ENCODE data around the gene EIF4G3. TPM values are rescaled to one million over a fixed set of nuclear protein-coding genes. Genes with fewer than 3 reads are reported as not detected.

EIF4G3 gene
- total and polyA plus RNA-seq, 5 experiments from 2014 or later = 4.0 to 16.5 (median 7.9) TPM

DNA sequence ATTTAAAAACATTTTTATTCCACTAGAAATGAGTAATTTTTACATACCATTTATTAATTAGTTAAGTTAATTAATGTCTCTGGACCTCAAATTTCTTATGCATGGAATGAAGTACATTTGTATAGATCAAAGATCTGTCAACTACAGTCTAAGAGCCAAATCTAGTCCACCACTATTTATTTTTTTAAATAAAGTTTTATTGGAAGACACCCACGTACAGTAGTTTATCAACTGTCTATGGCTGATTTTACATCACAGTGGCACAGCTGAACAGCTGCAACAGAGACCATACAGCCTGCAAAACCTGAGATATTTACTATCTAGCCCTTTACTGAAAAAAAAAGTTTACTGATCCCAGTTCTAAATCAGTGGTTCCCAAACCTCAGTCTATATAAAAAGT lies 201.0 kb downstream of the EIF4G3 start:
- H3K4me3 Mint-ChIP-seq = no peak overlapping the region
- H3K27ac Mint-ChIP-seq = no peak overlapping the region
- POLR2A ChIA-PET = no interaction called here
- H3K27me3 Mint-ChIP-seq = no peaks in the 10 kb centered on the region
- no peak for DNase-seq
- ATAC-seq = no peak
- no peaks in the 10 kb centered on the region for H3K9me3 Mint-ChIP-seq
- peaks cover 0 to 56% (median 18%) of the 10 kb centered on the region in 3 donors for H3K36me3 Mint-ChIP-seq
- H3K4me1 Mint-ChIP-seq = no peaks in the 10 kb centered on the region

DNA sequence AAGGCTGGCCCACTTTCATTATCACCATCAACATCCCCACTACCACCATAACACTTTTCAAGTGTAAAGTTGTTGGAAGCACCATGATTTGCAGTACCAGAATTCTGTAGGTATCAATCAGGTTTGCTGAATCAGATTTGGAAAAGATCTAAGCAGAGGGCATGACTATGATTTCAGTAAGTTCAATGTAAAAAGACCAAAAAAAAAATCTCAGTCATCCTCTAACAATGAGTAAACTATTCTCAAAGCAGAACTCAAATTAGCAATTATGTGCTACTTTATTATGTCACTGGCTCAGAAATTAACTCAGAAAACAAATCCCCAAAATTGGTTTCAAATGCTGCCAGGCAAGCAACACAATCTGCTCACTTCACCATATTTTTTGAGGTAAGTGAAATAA lies 201.7 kb downstream of the EIF4G3 start:
- ATAC-seq (no peak), DNase-seq (no peak)
- H3K27ac Mint-ChIP-seq = no peak overlapping the region
- H3K27me3 Mint-ChIP-seq = no peaks in the 10 kb centered on the region
- no peak overlapping the region for H3K4me3 Mint-ChIP-seq
- H3K36me3 Mint-ChIP-seq = peaks cover 0 to 57% (median 16%) of the 10 kb centered on the region in 3 donors
- H3K9me3 Mint-ChIP-seq = no peaks in the 10 kb centered on the region
- POLR2A ChIA-PET = no interaction called here
- H3K4me1 Mint-ChIP-seq = no peaks in the 10 kb centered on the region

DNA sequence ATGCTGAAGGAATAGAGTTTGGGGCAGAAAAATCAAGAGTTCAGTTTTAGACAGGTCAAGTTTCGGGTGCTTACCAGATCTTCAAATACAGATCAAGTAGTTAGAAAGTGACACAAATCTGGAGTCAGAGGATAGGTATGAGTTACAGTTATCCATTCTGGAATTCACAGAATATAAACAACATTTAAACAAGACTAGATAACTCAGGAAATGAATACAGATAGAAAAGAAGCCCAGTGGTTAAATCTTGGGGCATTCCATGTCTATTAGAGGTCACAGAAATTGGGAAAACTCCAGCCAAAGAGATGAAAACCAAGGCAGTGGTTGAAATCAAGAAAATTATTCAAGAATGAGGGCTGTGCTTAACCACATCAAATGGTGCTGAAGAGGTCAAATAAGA lies 202.6 kb downstream of the EIF4G3 start:
- Mint-ChIP-seq H3K27me3 (no peaks in the 10 kb centered on the region), H3K9me3 (no peaks in the 10 kb centered on the region), H3K27ac (peak overlapping the region in 1 of 10 donors; percentile 37), H3K4me1 (no peaks in the 10 kb centered on the region), H3K4me3 (no peak overlapping the region), H3K36me3 (peaks cover 0 to 55% (median 17%) of the 10 kb centered on the region in 3 donors)
- POLR2A ChIA-PET = no interaction called here
- ATAC-seq (no peak), DNase-seq (no peak)

DNA sequence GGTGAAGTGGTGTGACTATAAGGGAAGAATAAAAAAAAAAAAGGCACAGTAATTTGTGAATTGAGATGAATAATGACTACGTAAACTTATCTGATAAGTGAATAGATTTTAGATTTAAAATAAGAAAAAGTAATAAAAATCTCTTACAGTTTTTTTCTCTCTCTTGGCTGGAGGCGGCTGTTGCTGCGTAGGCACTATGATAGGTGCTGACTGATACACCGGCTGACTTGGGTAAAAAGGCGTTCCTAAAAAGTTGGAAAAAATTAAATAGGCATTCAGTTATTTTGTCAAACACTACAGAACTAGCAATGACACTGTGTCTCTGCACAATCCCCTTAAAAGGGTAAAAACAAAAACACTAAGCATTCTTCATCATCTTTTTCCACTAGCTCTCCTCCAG lies 203.8 kb downstream of the EIF4G3 start:
- Mint-ChIP-seq H3K4me3 (no peak overlapping the region), H3K9me3 (no peaks in the 10 kb centered on the region), H3K4me1 (no peaks in the 10 kb centered on the region), H3K27me3 (no peaks in the 10 kb centered on the region), H3K27ac (no peak overlapping the region), H3K36me3 (peaks cover 0 to 53% (median 16%) of the 10 kb centered on the region in 3 donors)
- no peak for DNase-seq
- no peak for ATAC-seq
- POLR2A ChIA-PET = no interaction called here

DNA sequence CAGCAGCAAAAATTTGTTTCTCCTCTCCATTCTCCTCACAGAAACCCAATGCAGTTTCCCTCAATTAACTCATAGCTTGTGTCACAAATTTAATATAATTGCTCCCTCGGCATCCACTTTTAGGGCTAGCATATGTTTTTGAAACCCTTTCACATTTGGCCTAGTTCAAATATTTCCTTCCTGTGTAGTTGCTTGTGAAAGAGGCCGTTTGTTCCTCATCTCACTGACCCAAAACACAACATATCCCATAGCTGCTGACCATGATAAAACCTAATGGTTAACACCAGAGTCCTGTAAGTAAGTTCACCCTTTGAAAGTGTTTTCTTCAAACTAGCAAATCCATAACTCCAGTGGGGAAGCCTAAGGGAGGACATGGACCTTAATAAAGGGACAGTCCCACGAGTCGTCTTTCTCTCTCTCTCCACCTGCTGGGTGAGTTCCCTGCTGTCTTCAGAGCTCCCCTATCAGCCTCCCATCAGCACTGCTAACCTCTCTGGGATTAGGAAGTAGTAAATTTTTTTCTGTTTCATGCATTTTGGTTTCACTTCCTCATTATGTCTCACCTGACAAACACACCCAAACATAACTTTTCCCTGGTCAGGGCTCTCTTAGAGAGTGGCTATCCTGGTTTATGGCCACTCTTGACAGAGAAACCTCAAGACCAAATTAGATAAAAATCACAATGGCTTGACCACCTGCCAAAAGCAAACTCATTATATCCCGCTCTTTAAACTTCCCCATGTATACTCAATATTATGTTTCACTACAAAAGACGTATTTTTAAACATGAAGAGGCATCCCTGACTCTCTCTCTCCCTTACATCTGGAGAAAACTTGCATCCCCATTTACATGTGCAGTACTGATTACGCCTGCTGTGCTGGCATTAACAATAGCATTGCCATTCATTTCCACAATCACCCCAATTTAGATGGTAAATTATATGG lies 211.9 kb downstream of the EIF4G3 start:
- no peaks in the 10 kb centered on the region for H3K9me3 Mint-ChIP-seq
- no peak for DNase-seq
- no peak overlapping the region for H3K4me3 Mint-ChIP-seq
- H3K27ac Mint-ChIP-seq = peak overlapping the region in 2 of 10 donors; percentile 51 to 54
- peaks cover 0 to 18% (median 2%) of the 10 kb centered on the region in 4 donors for H3K4me1 Mint-ChIP-seq
- H3K27me3 Mint-ChIP-seq = no peaks in the 10 kb centered on the region
- H3K36me3 Mint-ChIP-seq = peaks cover 0 to 32% (median 7%) of the 10 kb centered on the region in 3 donors
- POLR2A ChIA-PET = no interaction called here
- no peak for ATAC-seq

DNA sequence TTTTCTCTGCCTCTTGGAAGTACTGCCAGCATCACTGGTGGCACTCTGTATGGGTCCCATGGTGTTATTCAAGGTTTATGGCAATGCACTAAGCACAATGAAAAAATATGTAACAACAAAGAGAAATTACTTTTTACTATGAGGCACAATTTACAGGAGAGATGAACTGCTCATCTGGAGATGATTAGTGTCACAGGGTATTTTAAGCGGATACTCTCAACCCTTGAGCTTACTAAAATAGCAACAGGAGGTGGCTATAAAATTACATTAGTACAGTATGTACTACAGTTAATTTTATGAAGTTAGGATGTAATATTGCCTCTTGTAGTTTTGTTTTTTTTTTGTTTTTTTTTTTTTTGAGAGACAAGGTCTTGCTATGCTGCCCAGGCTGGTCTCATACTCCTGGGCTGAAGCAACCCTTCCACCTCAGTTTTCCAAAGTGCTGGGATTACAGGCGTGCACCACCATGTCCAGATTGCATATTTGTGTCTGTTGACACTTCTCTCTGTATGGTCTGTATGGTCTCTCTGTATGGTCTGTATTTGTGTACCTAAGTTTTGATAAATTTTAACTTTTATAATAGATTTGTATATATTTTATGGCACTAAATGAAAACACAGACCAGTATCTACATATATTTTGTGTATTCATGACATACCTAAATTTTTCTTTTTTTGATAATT lies 214.0 kb downstream of the EIF4G3 start:
- DNase-seq (no peak), ATAC-seq (no peak)
- Mint-ChIP-seq H3K27ac (no peak overlapping the region), H3K27me3 (no peaks in the 10 kb centered on the region), H3K4me1 (peaks cover 0 to 20% (median 2%) of the 10 kb centered on the region in 4 donors), H3K9me3 (no peaks in the 10 kb centered on the region), H3K36me3 (peaks cover 0 to 24% (median 4%) of the 10 kb centered on the region in 3 donors), H3K4me3 (no peak overlapping the region)
- POLR2A ChIA-PET = no interaction called here

DNA sequence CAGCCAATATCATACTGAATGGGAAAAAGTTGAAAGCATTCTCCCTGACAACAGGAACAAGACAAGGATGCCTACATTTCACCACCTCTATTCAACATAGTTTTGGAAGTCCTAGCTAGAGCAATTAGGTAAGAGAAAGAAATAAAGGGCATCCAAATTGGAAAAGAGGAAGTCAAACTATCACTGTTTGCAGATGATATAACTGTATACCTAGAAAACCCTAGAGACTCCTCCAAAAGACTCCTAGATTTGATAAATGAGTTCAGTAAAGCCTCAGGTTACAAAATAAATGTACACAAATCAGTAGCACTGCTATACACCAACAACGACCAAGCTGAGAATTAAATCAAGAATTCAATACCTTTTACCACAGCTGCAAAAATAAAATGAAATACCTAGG lies 218.3 kb downstream of the EIF4G3 start:
- POLR2A ChIA-PET = no interaction called here
- Mint-ChIP-seq H3K27ac (no peak overlapping the region), H3K9me3 (no peaks in the 10 kb centered on the region), H3K4me1 (peaks cover 0 to 2% (median 0%) of the 10 kb centered on the region in 4 donors), H3K27me3 (no peaks in the 10 kb centered on the region), H3K36me3 (peaks cover 4 to 21% (median 17%) of the 10 kb centered on the region in 3 donors), H3K4me3 (no peak overlapping the region)
- DNase-seq (no peak), ATAC-seq (no peak)

DNA sequence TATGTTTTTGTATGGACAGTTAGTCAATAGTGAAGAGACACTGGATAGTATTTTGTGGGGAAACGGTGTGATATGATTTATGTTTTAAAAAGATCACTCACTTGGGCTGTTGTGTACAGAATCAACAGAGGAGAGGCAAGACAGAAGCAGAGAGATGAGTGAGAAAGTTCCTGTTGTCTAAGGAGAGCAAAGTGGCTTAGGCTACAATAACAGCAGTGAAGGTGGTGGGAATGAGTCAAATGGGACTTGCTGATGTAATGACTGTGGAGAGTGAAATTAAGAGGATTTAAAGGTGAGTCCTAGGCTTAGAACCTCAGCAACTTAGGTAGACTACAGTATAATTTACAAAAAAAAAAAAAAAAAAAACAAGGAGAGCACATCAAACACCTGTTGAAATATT lies 220.4 kb downstream of the EIF4G3 start:
- Mint-ChIP-seq H3K27me3 (no peaks in the 10 kb centered on the region), H3K36me3 (peaks cover 4 to 19% (median 19%) of the 10 kb centered on the region in 3 donors), H3K27ac (no peak overlapping the region), H3K4me1 (peaks cover 0 to 2% (median 0%) of the 10 kb centered on the region in 4 donors), H3K9me3 (no peaks in the 10 kb centered on the region), H3K4me3 (no peak overlapping the region)
- POLR2A ChIA-PET = no interaction called here
- no peak for DNase-seq
- no peak for ATAC-seq

DNA sequence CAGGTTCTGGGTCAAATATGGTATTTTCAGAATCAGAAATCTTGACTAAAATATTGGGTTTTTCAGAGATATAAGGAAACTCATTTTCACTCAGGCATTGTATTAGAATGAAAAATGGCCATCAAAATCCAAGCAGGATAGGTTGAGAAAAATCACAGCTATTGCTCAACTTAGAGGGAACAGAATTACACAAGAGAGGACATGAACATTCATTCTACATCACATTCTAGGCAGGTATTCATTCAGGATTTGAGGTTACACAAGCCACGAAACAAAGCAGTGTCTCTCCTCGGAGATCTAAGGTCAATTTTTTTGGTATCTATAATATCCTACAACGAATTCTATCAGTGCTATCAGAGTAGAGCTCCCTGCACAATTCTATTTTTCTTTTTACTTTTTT lies 226.0 kb downstream of the EIF4G3 start:
- ATAC-seq (no peak), DNase-seq (no peak)
- Mint-ChIP-seq H3K4me1 (no peaks in the 10 kb centered on the region), H3K27me3 (no peaks in the 10 kb centered on the region), H3K4me3 (no peak overlapping the region), H3K36me3 (peaks cover 5 to 35% (median 17%) of the 10 kb centered on the region in 3 donors), H3K9me3 (no peaks in the 10 kb centered on the region), H3K27ac (peak overlapping the region in 1 of 10 donors; percentile 12)
- POLR2A ChIA-PET = no interaction called here

DNA sequence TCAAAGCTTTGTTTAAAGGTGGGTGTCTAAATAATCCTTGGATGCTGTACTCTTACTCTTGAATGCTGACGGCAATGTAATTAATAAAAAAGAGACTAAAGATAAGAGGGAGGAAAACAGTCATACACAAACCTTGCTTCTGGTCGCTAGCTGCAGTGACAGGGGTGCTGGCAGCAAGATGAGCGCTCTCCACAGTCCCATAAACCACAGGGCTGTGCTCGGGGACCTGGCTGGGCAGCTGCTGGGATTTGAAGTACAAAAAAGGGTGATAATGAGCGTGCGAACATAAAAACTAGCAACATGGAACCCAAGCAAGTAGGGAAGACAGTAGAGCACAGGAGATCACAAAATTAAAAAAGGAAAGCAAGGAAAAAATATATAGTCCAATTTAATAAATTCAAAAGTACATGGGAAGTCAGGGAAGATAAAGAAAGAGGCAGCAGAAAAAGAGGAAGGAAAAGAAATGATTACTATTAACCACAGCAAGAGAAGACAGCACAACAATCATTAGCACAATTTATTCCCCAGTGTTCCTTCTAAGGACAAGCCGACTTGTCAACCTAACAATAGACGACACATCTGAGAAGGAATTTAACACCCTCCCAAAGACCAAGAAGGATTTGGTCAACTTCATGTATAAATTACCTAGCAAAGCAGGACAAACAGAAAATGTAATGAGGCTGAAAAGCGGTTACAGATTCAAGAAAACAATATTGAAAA lies 226.7 kb downstream of the EIF4G3 start:
- no peaks in the 10 kb centered on the region for H3K9me3 Mint-ChIP-seq

DNA sequence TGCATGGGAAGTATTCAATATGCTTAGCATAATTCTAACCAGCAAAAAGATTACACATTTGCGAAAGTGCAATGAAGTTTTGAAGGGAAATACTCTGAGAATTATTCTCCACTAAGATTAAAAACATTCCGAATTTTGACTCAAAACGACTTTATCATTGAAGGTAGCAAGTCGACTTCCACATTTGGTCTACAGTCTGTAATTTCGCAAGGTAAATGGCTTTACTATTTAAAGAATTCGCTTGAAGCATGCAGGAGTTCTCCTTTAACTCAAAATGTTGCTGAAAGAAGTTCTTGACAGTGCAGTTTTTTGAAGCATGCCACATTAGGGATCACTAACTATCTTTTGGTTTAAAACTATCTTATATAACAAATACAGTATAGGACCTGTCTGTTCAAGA lies 228.6 kb downstream of the EIF4G3 start:
- no peaks in the 10 kb centered on the region for H3K4me1 Mint-ChIP-seq
- no peaks in the 10 kb centered on the region for H3K27me3 Mint-ChIP-seq
- ATAC-seq (no peak), DNase-seq (no peak)
- no peaks in the 10 kb centered on the region for H3K9me3 Mint-ChIP-seq
- POLR2A ChIA-PET = no interaction called here
- no peak overlapping the region for H3K4me3 Mint-ChIP-seq
- no peak overlapping the region for H3K27ac Mint-ChIP-seq
- peaks cover 5 to 38% (median 15%) of the 10 kb centered on the region in 3 donors for H3K36me3 Mint-ChIP-seq

More for the DNA sequence above, 226.7 kb downstream of the EIF4G3 start:
- peaks cover 5 to 35% (median 18%) of the 10 kb centered on the region in 3 donors for H3K36me3 Mint-ChIP-seq
- POLR2A ChIA-PET = no interaction called here
- DNase-seq = no peak
- H3K27me3 Mint-ChIP-seq = no peaks in the 10 kb centered on the region
- ATAC-seq = no peak
- H3K4me3 Mint-ChIP-seq = no peak overlapping the region
- peak overlapping the region in 1 of 10 donors; percentile 17 for H3K27ac Mint-ChIP-seq
- H3K4me1 Mint-ChIP-seq = no peaks in the 10 kb centered on the region

DNA sequence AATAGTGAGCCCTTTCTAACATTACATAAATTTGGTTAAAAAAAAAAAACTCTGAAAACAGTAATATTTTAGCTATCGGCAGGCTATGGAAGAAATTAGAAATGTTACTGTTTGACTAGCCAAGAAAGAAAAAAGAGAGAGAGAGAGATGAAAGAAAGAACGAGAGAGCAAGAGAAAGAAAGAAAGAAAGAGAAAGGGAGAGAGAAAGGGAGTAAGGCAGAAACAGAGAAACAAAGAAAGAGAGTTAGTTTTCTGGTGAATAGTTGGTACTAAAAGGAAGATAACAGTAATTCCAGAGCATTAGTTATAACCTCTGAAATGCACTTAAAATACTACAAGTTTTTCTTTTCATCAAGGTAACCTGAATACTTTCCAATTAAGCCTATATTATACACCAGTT lies 229.3 kb downstream of the EIF4G3 start:
- Mint-ChIP-seq H3K27ac (peak overlapping the region in 1 of 10 donors; percentile 16), H3K36me3 (peaks cover 5 to 39% (median 13%) of the 10 kb centered on the region in 3 donors), H3K27me3 (no peaks in the 10 kb centered on the region), H3K4me1 (no peaks in the 10 kb centered on the region), H3K9me3 (no peaks in the 10 kb centered on the region), H3K4me3 (no peak overlapping the region)
- ATAC-seq (no peak), DNase-seq (no peak)
- POLR2A ChIA-PET = no interaction called here

DNA sequence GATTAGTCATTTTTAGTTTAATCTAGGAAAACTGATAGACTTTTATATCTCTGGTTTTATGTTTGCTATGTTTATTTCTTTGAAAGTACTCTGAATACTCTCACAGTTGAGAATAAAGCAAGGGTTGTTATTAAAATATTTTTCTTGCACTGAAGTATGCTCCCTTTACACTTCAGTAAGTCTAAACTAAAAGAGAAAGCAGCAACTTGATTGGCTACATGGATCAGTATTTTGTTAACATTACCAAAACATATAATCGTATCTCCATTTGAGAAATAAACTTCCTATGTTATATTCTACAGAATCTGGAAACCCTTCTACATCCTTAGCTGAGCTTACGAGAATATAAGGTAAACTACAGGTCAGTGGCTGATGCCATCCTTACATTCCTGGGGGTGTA lies 240.1 kb downstream of the EIF4G3 start:
- no peak for ATAC-seq
- Mint-ChIP-seq H3K9me3 (no peaks in the 10 kb centered on the region), H3K4me3 (no peak overlapping the region), H3K36me3 (peaks cover 0 to 24% (median 16%) of the 10 kb centered on the region in 3 donors), H3K27ac (no peak overlapping the region), H3K4me1 (peaks cover 7 to 17% (median 12%) of the 10 kb centered on the region in 4 donors), H3K27me3 (no peaks in the 10 kb centered on the region)
- POLR2A ChIA-PET = no interaction called here
- DNase-seq = no peak
